ENCODE measurements around the gene TC2N.

- TF ChIP-seq POLR2AphosphoS5 (IDR thresholded peaks at IDR 0.05), result no peak
- no peak for TF ChIP-seq CTCF (IDR thresholded peaks at IDR 0.05)
Measured at GRCh38 chr14:91867316-91867988, at the start of gene TC2N.
